GM19455 (cell line): Measurements from ENCODE around the gene THSD4.

Experiments
- ATAC-seq: cut with Tn5 transposase; IDR thresholded peaks from one replicate; pipeline ENCODE4 v1.9.1; 2021; ENCODE audit not compliant: unreplicated experiment

The THSD4 gene

GRCh38 chr15:71288348-71288955 lies 173.2 kb downstream of the THSD4 start:
- ATAC-seq: no peak

GRCh38 chr15:71290002-71290401 lies 174.7 kb downstream of the THSD4 start:
- ATAC-seq: no peak

- ATAC-seq: no peak
These were observed 175.8 kb downstream of the THSD4 start for GRCh38 chr15:71290881-71291635.

DNA sequence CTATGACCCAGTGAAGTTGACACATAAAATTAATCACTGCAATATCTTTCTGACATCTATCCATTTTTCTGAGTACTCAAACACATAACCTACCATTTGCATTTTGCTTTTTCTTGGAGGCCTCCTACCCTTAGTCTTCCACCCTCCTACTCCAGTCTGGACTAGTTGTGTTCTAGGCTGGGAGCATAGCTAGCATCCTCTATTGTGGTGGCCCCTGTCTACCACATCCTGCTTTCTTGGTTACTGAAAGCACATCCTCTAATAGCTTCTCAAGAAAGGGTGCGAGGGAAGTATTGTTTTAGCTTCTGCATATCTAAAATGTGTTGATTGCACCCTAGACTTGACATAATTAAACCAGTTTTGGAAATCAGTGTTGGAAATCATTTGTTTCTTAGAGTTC lies 176.5 kb downstream of the THSD4 start:
- no peak for ATAC-seq

GRCh38 chr15:71293723-71294122 lies 178.5 kb downstream of the THSD4 start:
- no peak for ATAC-seq

DNA sequence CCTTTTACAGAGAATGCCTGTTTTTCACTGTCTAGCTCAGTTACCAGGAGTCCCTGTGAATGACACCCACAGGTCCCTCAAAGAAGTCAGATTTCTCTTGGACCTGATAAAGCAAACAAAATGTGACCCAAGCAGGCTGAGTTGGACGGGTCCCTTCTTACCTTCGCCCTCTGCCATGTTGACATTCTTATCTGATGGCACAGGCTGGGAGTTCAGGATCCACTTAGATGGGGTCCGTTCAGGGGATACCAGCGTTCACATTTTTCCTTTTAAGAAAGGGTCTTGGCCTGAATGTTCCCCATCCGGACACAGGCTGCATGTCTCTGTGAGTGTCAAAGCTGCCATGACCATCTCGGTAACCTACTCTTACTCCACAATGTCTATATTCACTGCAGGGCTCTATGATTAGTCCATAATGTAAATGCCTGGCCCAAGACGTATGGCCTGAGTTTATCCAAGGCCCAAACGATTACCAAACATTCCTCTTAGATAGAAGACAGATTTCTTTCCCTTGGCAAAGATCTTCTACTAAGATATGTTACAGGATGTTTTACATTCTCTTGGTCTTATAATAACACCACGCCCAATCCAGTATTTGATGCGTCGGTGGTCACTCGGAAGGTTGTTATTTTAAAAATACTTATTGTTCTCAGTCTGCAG lies 179.1 kb downstream of the THSD4 start:
- ATAC-seq: no peak

DNA sequence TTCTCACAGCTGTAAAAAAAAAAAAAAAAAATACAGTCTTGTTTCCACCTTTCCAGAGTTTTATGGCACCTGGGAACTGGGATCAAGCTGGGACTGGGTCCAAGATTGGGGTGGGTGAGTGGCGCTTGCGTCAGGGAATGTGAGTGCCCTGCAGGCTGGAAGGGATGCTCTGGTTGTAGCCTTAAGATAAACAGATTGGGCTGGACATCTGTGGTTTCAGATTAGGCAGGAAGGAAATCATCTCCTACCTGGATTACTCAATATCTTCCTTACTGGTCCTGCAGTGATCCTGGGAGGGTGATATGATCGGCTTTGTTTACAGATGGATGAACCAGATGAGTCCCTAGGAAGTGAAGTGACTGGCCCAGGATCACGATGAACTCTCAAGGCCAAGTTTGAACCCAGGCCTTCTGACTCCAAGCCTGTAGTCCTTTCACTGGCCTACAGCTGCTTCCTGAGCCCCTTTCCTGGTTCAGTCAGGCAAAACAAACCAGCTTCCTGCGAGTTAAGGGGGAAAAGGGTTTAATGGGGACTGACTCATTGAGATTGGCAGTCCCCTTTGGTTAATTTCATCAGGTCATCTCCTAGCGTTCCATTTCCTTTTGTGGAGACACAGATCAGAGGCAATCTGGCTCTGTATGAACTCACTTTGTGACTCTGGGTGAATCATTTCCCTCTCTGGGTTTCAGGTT lies 179.8 kb downstream of the THSD4 start:
- no peak for ATAC-seq

DNA sequence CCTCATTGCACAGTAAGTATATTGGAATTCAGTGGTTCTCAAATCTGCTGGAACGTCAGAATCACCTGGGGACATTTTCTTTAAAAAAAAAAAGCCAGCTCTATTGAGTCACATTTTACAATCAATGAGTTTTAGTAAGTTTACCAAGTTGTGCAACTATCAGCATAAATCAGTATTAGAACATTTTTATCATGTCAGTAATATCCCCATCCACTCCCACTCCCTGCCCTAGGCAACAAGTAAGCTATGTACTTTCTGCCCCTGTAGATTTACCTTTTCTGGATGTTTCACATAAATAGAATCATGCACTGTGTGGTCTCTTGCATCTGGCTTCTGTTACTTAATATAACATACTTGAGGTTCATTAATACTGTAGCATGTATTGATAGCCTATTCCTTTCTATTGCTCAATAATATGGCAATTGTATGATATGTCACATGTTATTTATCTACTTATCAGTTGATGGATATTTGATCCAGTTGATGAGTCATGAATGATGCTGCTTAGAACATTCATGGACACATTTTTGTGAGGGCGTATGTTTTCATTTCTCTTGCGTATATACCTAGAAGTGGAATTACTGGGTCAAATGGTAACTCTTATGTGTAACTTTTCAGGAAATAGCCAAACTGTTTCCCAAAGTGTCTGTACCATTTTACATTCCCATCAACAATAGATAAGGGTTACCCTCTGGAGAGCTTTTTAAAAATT lies 180.5 kb downstream of the THSD4 start:
- no peak for ATAC-seq

DNA sequence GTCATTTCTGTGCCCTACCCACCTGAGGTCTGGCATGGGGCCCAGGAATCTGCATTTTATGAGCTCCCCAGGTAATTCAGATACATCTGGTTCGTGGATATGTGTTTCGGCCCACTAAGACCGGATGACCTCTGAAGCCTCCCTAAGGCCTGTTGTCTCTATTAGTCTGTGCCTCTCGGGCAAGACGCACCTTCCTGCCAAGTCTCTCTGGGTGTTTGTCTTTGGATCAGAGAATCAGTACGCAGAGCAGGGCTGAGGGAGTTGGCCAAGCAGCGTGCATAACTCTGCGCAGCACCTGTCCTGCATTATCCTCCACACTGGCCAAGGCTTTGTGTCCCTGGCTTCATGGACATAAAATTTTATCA lies 181.0 kb downstream of the THSD4 start:
- ATAC-seq: no peak

- ATAC-seq: no peak
These were observed 186.8 kb downstream of the THSD4 start for GRCh38 chr15:71301958-71302621.

GRCh38 chr15:71302861-71303410 lies 187.7 kb downstream of the THSD4 start:
- ATAC-seq: no peak

DNA sequence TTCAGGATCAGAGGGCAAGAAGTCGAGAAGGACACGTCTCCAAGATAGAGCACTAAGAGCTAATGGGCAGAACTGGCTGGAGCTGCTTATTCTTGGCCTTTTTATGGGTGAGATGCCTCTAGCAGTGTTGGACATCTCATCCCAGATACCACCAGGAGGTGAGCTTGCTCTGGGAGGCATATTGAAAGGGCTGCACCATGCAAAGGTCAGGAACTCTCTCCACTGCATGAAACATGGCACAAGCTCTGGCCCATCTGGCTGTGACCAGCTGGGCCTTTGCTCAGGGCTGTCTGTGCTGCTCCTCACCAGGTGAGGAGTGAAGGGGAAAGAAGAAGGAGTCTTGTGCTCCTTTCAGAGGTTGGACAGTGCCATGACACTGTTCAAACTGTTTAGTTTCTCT lies 188.7 kb downstream of the THSD4 start:
- ATAC-seq: no peak

- ATAC-seq: no peak
These were observed 189.4 kb downstream of the THSD4 start for GRCh38 chr15:71304681-71305080.

DNA sequence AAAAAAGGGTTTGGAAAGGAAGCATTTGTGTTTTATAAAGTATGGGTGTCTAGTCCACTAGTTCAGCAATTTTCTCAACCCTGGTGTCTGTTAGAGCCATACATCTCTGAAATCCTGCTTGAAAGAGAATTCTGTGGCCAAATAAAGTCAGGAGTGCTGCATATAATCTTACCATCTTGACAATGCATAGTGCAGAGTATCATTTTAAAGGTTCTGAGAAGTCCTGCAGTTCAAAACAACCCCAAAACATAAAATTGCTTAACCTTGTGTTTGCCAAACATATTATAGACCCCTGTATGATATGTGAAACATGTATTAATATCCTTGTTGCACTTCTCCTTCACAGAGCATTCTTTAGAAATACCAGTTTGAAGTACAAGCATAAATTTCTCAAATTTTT lies 191.3 kb downstream of the THSD4 start:
- no peak for ATAC-seq

DNA sequence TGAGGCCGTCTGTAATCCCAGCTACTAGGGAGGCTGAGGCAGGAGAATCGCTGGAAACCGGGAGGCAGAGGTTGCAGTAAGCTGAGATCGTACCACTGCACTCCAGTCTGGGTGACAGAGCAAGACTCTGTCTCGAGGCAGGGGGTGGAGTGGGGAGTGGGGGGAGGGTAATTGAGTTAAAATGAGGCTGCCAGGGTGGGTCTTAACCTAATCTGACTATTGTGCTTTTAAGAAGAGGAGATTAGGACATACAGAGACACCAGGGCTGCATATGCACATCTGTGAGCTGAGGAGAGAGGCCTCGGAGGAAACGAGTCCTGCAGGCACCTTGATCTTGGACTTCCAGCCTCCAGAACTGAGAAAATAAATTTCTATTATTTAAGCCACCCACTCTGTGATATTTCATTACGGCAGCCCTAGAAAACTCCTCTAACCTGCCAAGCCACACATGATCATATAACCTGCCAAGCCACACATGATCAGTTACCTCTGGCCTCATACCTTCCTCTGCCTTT lies 197.0 kb downstream of the THSD4 start:
- ATAC-seq: no peak

- no peak for ATAC-seq
These were observed 197.6 kb downstream of the THSD4 start for GRCh38 chr15:71312731-71313460.

DNA sequence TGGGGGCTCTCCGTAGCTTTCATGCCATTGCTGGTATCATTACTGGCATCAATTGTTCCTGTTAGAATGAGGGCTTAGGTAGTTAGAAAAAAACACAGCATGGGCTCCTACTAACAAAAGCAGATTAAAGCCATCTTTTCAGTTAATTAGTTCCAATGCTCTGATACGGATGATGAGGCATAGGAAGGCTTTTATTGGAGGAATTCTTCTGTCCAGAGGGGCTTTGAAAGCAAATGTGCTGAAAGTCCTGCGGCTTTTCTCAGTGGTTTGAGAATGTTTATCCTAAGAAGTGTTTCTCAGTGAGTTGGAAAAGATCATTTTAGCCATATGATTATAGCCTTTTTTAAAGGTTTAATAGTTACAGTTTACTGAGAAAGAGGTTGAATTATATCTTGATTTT lies 198.5 kb downstream of the THSD4 start:
- ATAC-seq: no peak

DNA sequence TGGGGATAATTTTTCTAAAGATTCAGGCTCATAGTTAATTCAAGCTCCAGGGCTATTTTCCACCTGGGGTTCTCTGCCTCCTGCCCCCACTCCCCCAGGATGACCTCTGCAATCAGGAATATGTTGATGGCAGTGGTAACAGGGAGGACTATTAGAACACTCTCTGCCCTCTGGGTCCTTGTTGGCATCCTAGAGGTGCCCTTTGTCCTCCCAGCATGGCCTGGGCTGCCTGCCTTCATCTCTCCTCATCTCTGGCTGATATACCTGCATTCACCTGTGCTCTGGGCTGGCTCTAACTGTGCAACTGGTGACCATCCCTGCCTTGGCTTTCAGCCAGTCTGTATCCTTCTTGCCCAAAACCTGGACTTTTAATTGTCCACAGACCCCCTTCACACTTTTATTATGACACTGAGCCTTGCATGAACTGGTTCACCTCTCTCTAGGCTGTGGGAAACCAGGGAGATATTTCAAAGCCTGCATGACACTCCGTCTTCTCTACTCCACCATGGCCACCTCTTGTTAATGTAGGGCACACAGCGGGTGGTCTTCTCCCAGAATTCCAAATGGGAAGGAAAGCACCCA lies 199.8 kb downstream of the THSD4 start:
- no peak for ATAC-seq

GRCh38 chr15:71316911-71317310 lies 201.6 kb downstream of the THSD4 start:
- ATAC-seq: no peak
